Activated B cell treated with CpG ODN at 0.5 μM for 24 hours (primary cell): ENCODE data around the gene ZBTB17. TPM values are rescaled to one million over a fixed set of nuclear protein-coding genes. Genes with fewer than 3 reads are reported as not detected.

Experiments
- ATAC-seq: fragments of 200-7000 bp; cut with Tn5 transposase; one replicate; pipeline ENCODE4 v1.10.0; 2021; ENCODE audit warnings: low read depth, mild to moderate bottlenecking, moderate library complexity
- CTCF ChIA-PET: fragments of 350-600 bp; sonication (Branson Sonifier 250); formaldehyde crosslinking; loops from one replicate; lab custom pipeline; 2021; ENCODE audit warnings: antibody characterized with exemption; lab: Charles Lee
- POLR2A ChIA-PET: fragments of 350-600 bp; sonication (Branson Sonifier 250); formaldehyde crosslinking; loops from one replicate; lab custom pipeline; 2021; ENCODE audit warnings: antibody characterized with exemption; lab: Charles Lee
- DNase-seq: peaks from one replicate; pipeline ENCODE4 v3.0.0; 2022
- H3K27ac Mint-ChIP-seq: one replicate; pipeline ENCODE4 v1.8.0; 2020; ENCODE audit warnings: mixed read lengths
- H3K27me3 Mint-ChIP-seq: one replicate; pipeline ENCODE4 v1.8.0; 2021; ENCODE audit warnings: mixed read lengths
- H3K36me3 Mint-ChIP-seq: one replicate; pipeline ENCODE4 v1.8.0; 2021; ENCODE audit warnings: low read depth, mixed read lengths
- H3K4me1 Mint-ChIP-seq: one replicate; pipeline ENCODE4 v1.8.0; 2021; ENCODE audit warnings: mixed read lengths
- H3K4me3 Mint-ChIP-seq: one replicate; pipeline ENCODE4 v1.8.0; 2020; ENCODE audit warnings: mild to moderate bottlenecking, mixed read lengths
- H3K9me3 Mint-ChIP-seq: one replicate; pipeline ENCODE4 v1.8.0; 2020; ENCODE audit warnings: mixed read lengths
- CTCF ChIP-seq: fragments of 200-600 bp; IDR thresholded peaks from one replicate; pipeline ENCODE4 v1.8.0; 2022; ENCODE audit warnings: antibody characterized with exemption, mild to moderate bottlenecking
- intact Hi-C: fragments of 100-400 bp; cut with micrococcal nuclease; formaldehyde crosslinking; loops from one replicate; pipeline ENCODE4 v1.15.1; 2024
- total RNA-seq: library from RNA; stranded (reverse); gene quantifications from 2 replicates; pipeline ENCODE4 v1.2.3, GENCODE V29; 2022

The ZBTB17 gene
- total RNA-seq, 1 donor from 2014 or later: 121 TPM

GRCh38 chr1:15959424-15959823, 16.5 kb downstream of the ZBTB17 start:
- DNase-seq (no peak), ATAC-seq (no peak)
- no peak for TF ChIP-seq CTCF
- Mint-ChIP-seq H3K9me3 (no peaks in the 10 kb centered on the region), H3K4me3 (no peak overlapping the region), H3K27me3 (no peaks in the 10 kb centered on the region), H3K36me3 (peaks cover 30% of the 10 kb centered on the region), H3K27ac (peak overlapping the region; percentile 69), H3K4me1 (peaks cover 78% of the 10 kb centered on the region)
- intact Hi-C loops: loop anchor here (10.0 kb wide), 1 partner anchor 95 kb away; no protein-coding TSS in a partner anchor
- CTCF ChIA-PET: interaction anchor here (0.9 to 2.7 kb wide), 3 partner anchors 16 to 156 kb away, joined by 3 to 10 read pairs (median 4); partner anchors contain the start of gene ZBTB17
- POLR2A ChIA-PET: interaction anchor here (1.9 to 10.7 kb wide), 3 partner anchors 9 to 123 kb away, joined by 10 to 282 read pairs (median 16); partner anchors contain the start of gene ZBTB17

- H3K4me1 Mint-ChIP-seq: peaks cover 77% of the 10 kb centered on the region
- ChIA-PET POLR2A (interaction anchor here (1.9 to 10.7 kb wide), 3 partner anchors 9 to 122 kb away, joined by 10 to 282 read pairs (median 16); partner anchors contain the start of gene ZBTB17), CTCF (interaction anchor here (1.0 to 2.7 kb wide), 4 partner anchors 17 to 155 kb away, joined by 3 to 10 read pairs (median 4); partner anchors contain the start of gene ZBTB17)
- H3K4me3 Mint-ChIP-seq: no peak overlapping the region
- H3K9me3 Mint-ChIP-seq: no peaks in the 10 kb centered on the region
- ATAC-seq: no peak
- H3K27ac Mint-ChIP-seq: peak overlapping the region; percentile 69
- no peak for DNase-seq
- intact Hi-C loops: loop anchor here (10.0 kb wide), 1 partner anchor 96 kb away; no protein-coding TSS in a partner anchor
- peaks cover 32% of the 10 kb centered on the region for H3K36me3 Mint-ChIP-seq
- H3K27me3 Mint-ChIP-seq: no peaks in the 10 kb centered on the region
- TF ChIP-seq CTCF: no peak
Observed at GRCh38 chr1:15958793-15959192, 17.1 kb downstream of the ZBTB17 start.

GRCh38 chr1:15958111-15958510, 17.8 kb downstream of the ZBTB17 start:
- POLR2A ChIA-PET: interaction anchor here (2.7 to 10.7 kb wide), 2 partner anchors 8 to 17 kb away, joined by 16 to 282 read pairs; partner anchors contain the start of gene ZBTB17
- CTCF ChIA-PET: interaction anchor here (1.0 to 2.7 kb wide), 3 partner anchors 18 to 143 kb away, joined by 3 to 10 read pairs (median 4); partner anchors contain the start of gene ZBTB17
- no peak for ATAC-seq
- peaks cover 35% of the 10 kb centered on the region for H3K36me3 Mint-ChIP-seq
- peak overlapping the region; percentile 69 for H3K27ac Mint-ChIP-seq
- H3K9me3 Mint-ChIP-seq: no peaks in the 10 kb centered on the region
- intact Hi-C loops: loop anchor here (10.0 kb wide), 1 partner anchor 97 kb away; no protein-coding TSS in a partner anchor
- no peak overlapping the region for H3K4me3 Mint-ChIP-seq
- no peak for DNase-seq
- no peak for TF ChIP-seq CTCF
- no peaks in the 10 kb centered on the region for H3K27me3 Mint-ChIP-seq
- H3K4me1 Mint-ChIP-seq: peaks cover 74% of the 10 kb centered on the region

GRCh38 chr1:15957221-15958095, 18.4 kb downstream of the ZBTB17 start:
- H3K4me3 Mint-ChIP-seq: no peak overlapping the region
- no peak for TF ChIP-seq CTCF
- ChIA-PET POLR2A (interaction anchor here (0.5 to 10.7 kb wide), 9 partner anchors 7 to 114 kb away, joined by 3 to 282 read pairs (median 5); partner anchors contain the start of gene ZBTB17), CTCF (interaction anchor here (1.0 to 2.7 kb wide), 3 partner anchors 18 to 142 kb away, joined by 3 to 10 read pairs (median 4); partner anchors contain the start of gene ZBTB17)
- intact Hi-C loops: loop anchor here (10.0 kb wide), 1 partner anchor 97 kb away; no protein-coding TSS in a partner anchor
- no peaks in the 10 kb centered on the region for H3K27me3 Mint-ChIP-seq
- no peak for DNase-seq
- peak overlapping the region; percentile 69 for H3K27ac Mint-ChIP-seq
- peaks cover 71% of the 10 kb centered on the region for H3K4me1 Mint-ChIP-seq
- ATAC-seq: no peak
- peaks cover 39% of the 10 kb centered on the region for H3K36me3 Mint-ChIP-seq
- H3K9me3 Mint-ChIP-seq: no peaks in the 10 kb centered on the region
